Measurements from ENCODE around the gene HLA-DRA.

HLA-DRA gene

GRCh38 chr6:32449088-32449736, 9.5 kb downstream of the HLA-DRA start:
- TF ChIP-seq CTCF (IDR thresholded peaks at IDR 0.05) = no peak
- Histone ChIP-seq H3K4me1 (ENCODE audit: control insufficient read depth in 1 of 2, insufficient read depth in 1 of 2, low read depth in 1 of 2, low read length in 1 of 2) (no peaks in the 10 kb centered on the region), H3K27me3 (peaks cover 6% of the 10 kb centered on the region)

GRCh38 chr6:32457054-32457453, 17.4 kb downstream of the HLA-DRA start:
- H3K4me3 ChIP-seq (ENCODE audit: low read depth in 1 of 2, low read length in 1 of 2) = no peak overlapping the region
- H3K27me3 ChIP-seq = peaks cover 38% of the 10 kb centered on the region
- H3K4me1 ChIP-seq (ENCODE audit: control insufficient read depth in 1 of 2, insufficient read depth in 1 of 2, low read depth in 1 of 2, low read length in 1 of 2) = no peaks in the 10 kb centered on the region
- TF ChIP-seq CTCF (IDR thresholded peaks at IDR 0.05) = no peak
- H3K9me3 ChIP-seq = no peaks in the 10 kb centered on the region
- H3K27ac ChIP-seq = no peak overlapping the region
- H3K36me3 ChIP-seq = no peaks in the 10 kb centered on the region

More at GRCh38 chr6:32449088-32449736, 9.5 kb downstream of the HLA-DRA start:
- Histone ChIP-seq H3K27ac (no peak overlapping the region), H3K4me3 (ENCODE audit: low read depth in 1 of 2, low read length in 1 of 2) (no peak overlapping the region), H3K36me3 (no peaks in the 10 kb centered on the region), H3K9me3 (no peaks in the 10 kb centered on the region)

- Histone ChIP-seq H3K36me3 (no peaks in the 10 kb centered on the region), H3K4me1 (ENCODE audit: control insufficient read depth in 1 of 2, insufficient read depth in 1 of 2, low read depth in 1 of 2, low read length in 1 of 2) (no peaks in the 10 kb centered on the region), H3K27ac (no peak overlapping the region), H3K4me3 (ENCODE audit: low read depth in 1 of 2, low read length in 1 of 2) (no peak overlapping the region), H3K9me3 (no peaks in the 10 kb centered on the region), H3K27me3 (peaks cover 55% of the 10 kb centered on the region)
- TF ChIP-seq CTCF (IDR thresholded peaks at IDR 0.05) = no peak
Observed at GRCh38 chr6:32459781-32460424, 20.2 kb downstream of the HLA-DRA start.

- no peak for TF ChIP-seq CTCF (IDR thresholded peaks at IDR 0.05)
- no peaks in the 10 kb centered on the region for H3K36me3 ChIP-seq
- H3K27me3 ChIP-seq = peaks cover 55% of the 10 kb centered on the region
- no peaks in the 10 kb centered on the region for H3K4me1 ChIP-seq (ENCODE audit: control insufficient read depth in 1 of 2, insufficient read depth in 1 of 2, low read depth in 1 of 2, low read length in 1 of 2)
- H3K4me3 ChIP-seq (ENCODE audit: low read depth in 1 of 2, low read length in 1 of 2) = no peak overlapping the region
- H3K27ac ChIP-seq = no peak overlapping the region
- H3K9me3 ChIP-seq = no peaks in the 10 kb centered on the region
Observed at GRCh38 chr6:32460528-32460927, 20.8 kb downstream of the HLA-DRA start.

- peaks cover 55% of the 10 kb centered on the region for H3K27me3 ChIP-seq
- no peak overlapping the region for H3K27ac ChIP-seq
- no peak overlapping the region for H3K4me3 ChIP-seq (ENCODE audit: low read depth in 1 of 2, low read length in 1 of 2)
- H3K4me1 ChIP-seq (ENCODE audit: control insufficient read depth in 1 of 2, insufficient read depth in 1 of 2, low read depth in 1 of 2, low read length in 1 of 2) = no peaks in the 10 kb centered on the region
- no peaks in the 10 kb centered on the region for H3K36me3 ChIP-seq
- TF ChIP-seq CTCF (IDR thresholded peaks at IDR 0.05) = no peak
- H3K9me3 ChIP-seq = no peaks in the 10 kb centered on the region
Observed at GRCh38 chr6:32461493-32461892, 21.8 kb downstream of the HLA-DRA start.

Data from neutrophil (primary cell).